Measurements from ENCODE around the gene ZNF565. TPM values are rescaled to one million over a fixed set of nuclear protein-coding genes. Genes with fewer than 3 reads are reported as not detected.

ZNF565 gene
- total and polyA plus RNA-seq, 2 of the 13 experiments (the other 11 are each of a cell fraction or from before 2014, with no cell fraction given): 1.8 to 5.2 TPM

DNA sequence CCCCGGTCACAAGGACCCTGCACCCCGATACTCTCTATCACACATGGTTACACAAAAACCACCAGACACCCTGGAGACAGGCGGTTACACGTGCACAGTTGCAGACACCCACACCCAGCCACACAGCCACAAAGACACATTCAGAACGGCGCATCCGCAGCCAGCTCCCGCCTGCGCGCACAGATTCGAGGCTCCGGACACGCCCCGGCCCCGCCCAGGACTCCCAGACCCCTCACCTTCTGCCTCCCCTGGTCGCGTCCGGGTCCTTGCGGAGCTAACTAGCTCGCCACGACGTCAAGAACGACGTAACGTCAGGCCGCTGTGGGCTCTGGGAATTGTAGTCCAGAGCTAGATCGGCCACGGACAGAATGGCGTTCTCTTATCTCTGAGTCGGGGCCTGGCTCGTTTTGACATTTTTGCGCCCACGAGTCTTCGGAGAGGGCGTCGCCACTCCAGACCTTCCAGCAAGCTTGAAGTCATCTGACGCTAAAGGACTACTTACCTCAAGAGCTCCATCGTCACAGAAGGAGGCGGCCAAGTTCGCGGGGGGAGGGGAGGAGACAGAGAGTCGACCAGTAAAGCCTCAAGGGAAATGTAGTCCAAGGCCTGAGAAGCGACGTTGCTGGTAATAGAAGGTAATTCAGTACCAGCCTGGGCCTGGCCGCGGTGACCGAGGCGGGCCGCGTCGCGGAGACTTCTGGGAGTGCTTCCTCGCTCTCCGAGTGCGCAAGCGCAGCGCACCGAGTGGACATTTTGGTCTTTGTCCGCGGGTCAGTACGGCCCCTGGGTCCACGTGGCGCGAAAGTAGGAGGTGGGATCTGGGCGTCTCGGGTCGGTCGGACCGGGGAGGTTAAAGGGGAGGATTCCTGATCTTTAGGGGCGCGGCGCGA is at the start of gene ZNF565, which contains the start of gene ZNF146 (continued):
- TF ChIP-seq, protein P1, sequence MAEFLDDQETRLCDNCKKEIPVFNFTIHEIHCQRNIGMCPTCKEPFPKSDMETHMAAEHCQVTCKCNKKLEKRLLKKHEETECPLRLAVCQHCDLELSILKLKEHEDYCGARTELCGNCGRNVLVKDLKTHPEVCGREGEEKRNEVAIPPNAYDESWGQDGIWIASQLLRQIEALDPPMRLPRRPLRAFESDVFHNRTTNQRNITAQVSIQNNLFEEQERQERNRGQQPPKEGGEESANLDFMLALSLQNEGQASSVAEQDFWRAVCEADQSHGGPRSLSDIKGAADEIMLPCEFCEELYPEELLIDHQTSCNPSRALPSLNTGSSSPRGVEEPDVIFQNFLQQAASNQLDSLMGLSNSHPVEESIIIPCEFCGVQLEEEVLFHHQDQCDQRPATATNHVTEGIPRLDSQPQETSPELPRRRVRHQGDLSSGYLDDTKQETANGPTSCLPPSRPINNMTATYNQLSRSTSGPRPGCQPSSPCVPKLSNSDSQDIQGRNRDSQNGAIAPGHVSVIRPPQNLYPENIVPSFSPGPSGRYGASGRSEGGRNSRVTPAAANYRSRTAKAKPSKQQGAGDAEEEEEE (CRISPR knock-in tag; IDR thresholded peaks at IDR 0.05; ENCODE audit: borderline replicate concordance): no peak
- no peak for TF ChIP-seq ZNF564 (CRISPR knock-in tag; IDR thresholded peaks at IDR 0.05)
- peak; percentile 88 for TF ChIP-seq ZNF441 (CRISPR knock-in tag; IDR thresholded peaks at IDR 0.05; ENCODE audit: borderline replicate concordance)
- no peak for TF ChIP-seq KDM6A (CRISPR knock-in tag; IDR thresholded peaks at IDR 0.05; ENCODE audit: low read depth)
- 0 out of 2 replicates have a peak, but pooled peaks have one; percentile 55 for TF ChIP-seq NKX3-1 (CRISPR knock-in tag; IDR thresholded peaks at IDR 0.05)
- peak; percentile 54; the same call in 1 of the 2 replicates for TF ChIP-seq ZNF256 (CRISPR knock-in tag; conservative IDR thresholded peaks at IDR 0.05)
- no peak for TF ChIP-seq IRX3 (CRISPR knock-in tag; IDR thresholded peaks at IDR 0.05; ENCODE audit: borderline replicate concordance, low read depth)
- TF ChIP-seq, protein P2, sequence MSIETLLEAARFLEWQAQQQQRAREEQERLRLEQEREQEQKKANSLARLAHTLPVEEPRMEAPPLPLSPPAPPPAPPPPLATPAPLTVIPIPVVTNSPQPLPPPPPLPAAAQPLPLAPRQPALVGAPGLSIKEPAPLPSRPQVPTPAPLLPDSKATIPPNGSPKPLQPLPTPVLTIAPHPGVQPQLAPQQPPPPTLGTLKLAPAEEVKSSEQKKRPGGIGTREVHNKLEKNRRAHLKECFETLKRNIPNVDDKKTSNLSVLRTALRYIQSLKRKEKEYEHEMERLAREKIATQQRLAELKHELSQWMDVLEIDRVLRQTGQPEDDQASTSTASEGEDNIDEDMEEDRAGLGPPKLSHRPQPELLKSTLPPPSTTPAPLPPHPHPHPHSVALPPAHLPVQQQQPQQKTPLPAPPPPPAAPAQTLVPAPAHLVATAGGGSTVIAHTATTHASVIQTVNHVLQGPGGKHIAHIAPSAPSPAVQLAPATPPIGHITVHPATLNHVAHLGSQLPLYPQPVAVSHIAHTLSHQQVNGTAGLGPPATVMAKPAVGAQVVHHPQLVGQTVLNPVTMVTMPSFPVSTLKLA (IDR thresholded peaks at IDR 0.05): peak; percentile 85
- TF ChIP-seq NR2F2 (IDR thresholded peaks at IDR 0.05; ENCODE audit: borderline replicate concordance, low read depth): no peak
- no peak for TF ChIP-seq SNRNP70 (IDR thresholded peaks at IDR 0.05; ENCODE audit: low read depth, low read length)
- TF ChIP-seq ZNF253 (CRISPR knock-in tag; IDR thresholded peaks at IDR 0.05; ENCODE audit: borderline replicate concordance): no peak
- TF ChIP-seq, protein P3, sequence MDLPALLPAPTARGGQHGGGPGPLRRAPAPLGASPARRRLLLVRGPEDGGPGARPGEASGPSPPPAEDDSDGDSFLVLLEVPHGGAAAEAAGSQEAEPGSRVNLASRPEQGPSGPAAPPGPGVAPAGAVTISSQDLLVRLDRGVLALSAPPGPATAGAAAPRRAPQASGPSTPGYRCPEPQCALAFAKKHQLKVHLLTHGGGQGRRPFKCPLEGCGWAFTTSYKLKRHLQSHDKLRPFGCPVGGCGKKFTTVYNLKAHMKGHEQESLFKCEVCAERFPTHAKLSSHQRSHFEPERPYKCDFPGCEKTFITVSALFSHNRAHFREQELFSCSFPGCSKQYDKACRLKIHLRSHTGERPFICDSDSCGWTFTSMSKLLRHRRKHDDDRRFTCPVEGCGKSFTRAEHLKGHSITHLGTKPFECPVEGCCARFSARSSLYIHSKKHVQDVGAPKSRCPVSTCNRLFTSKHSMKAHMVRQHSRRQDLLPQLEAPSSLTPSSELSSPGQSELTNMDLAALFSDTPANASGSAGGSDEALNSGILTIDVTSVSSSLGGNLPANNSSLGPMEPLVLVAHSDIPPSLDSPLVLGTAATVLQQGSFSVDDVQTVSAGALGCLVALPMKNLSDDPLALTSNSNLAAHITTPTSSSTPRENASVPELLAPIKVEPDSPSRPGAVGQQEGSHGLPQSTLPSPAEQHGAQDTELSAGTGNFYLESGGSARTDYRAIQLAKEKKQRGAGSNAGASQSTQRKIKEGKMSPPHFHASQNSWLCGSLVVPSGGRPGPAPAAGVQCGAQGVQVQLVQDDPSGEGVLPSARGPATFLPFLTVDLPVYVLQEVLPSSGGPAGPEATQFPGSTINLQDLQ (CRISPR knock-in tag; IDR thresholded peaks at IDR 0.05): no peak; the same call in 1 of the 2 replicates
- no peak for TF ChIP-seq CHD4 (IDR thresholded peaks at IDR 0.05; ENCODE audit: borderline replicate concordance, low read length)
- TF ChIP-seq, protein P4, sequence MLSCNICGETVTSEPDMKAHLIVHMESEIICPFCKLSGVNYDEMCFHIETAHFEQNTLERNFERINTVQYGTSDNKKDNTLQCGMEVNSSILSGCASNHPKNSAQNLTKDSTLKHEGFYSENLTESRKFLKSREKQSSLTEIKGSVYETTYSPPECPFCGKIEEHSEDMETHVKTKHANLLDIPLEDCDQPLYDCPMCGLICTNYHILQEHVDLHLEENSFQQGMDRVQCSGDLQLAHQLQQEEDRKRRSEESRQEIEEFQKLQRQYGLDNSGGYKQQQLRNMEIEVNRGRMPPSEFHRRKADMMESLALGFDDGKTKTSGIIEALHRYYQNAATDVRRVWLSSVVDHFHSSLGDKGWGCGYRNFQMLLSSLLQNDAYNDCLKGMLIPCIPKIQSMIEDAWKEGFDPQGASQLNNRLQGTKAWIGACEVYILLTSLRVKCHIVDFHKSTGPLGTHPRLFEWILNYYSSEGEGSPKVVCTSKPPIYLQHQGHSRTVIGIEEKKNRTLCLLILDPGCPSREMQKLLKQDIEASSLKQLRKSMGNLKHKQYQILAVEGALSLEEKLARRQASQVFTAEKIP (CRISPR knock-in tag; IDR thresholded peaks at IDR 0.05; ENCODE audit: borderline replicate concordance): no peak
- TF ChIP-seq NFE2L2 (IDR thresholded peaks at IDR 0.05; ENCODE audit: low read length): no peak
- no peak; the same call in 1 of the 2 replicates for TF ChIP-seq SMYD3 (CRISPR knock-in tag; IDR thresholded peaks at IDR 0.05)
- TF ChIP-seq, protein P5, sequence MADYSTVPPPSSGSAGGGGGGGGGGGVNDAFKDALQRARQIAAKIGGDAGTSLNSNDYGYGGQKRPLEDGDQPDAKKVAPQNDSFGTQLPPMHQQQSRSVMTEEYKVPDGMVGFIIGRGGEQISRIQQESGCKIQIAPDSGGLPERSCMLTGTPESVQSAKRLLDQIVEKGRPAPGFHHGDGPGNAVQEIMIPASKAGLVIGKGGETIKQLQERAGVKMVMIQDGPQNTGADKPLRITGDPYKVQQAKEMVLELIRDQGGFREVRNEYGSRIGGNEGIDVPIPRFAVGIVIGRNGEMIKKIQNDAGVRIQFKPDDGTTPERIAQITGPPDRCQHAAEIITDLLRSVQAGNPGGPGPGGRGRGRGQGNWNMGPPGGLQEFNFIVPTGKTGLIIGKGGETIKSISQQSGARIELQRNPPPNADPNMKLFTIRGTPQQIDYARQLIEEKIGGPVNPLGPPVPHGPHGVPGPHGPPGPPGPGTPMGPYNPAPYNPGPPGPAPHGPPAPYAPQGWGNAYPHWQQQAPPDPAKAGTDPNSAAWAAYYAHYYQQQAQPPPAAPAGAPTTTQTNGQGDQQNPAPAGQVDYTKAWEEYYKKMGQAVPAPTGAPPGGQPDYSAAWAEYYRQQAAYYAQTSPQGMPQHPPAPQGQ (CRISPR knock-in tag; IDR thresholded peaks at IDR 0.05; ENCODE audit: borderline replicate concordance): 0 out of 2 replicates have a peak, but pooled peaks have one; percentile 47

All from HepG2 (cell line).